ENCODE data around the gene AARSD1.
"Not testable (repeated sequence)": the region's sequence is repeated elsewhere in the genome, so short reads cannot be mapped to it uniquely, and the experiment has no call there.

DNA sequence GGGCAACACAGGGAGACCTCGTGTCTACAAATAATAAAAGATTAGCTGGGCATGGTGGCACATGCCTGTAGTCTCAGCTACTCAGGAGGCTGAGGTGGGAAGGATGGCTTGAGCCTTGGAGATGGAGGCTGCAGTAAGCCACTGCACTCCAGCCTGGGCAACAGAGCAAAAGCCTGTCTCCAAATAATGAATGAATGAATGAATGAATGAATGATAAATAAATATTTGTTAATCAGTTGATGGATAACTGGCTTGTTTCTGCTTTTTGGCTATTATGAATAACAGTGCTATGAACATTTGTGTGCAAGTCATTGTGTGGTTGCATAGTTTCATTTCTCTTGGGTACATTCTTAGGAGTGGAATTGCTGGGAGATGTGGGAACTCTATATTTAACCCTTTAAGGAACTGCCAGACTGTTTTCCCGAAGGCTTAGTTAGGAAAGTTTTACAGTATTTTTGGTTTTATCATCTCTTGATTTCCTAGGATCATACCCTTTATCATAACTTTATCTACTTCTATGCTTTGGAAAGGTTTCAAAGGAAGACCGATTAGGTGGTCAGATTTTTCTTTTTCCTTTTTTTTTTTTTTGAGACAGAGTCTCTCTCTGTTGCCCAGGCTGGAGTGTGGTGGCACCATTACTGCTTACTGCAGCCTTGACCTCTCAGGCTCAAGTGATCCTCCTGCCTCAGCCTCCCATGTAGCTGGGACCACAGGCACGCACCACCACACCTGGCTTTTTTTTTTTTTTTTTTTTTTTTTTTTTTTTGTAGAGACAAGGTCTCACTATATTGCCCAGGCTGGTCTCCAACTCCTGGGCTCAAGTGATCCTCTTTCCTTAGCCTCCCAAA is 47.6 kb downstream of the AARSD1 start:
- TF ChIP-seq, protein P1, sequence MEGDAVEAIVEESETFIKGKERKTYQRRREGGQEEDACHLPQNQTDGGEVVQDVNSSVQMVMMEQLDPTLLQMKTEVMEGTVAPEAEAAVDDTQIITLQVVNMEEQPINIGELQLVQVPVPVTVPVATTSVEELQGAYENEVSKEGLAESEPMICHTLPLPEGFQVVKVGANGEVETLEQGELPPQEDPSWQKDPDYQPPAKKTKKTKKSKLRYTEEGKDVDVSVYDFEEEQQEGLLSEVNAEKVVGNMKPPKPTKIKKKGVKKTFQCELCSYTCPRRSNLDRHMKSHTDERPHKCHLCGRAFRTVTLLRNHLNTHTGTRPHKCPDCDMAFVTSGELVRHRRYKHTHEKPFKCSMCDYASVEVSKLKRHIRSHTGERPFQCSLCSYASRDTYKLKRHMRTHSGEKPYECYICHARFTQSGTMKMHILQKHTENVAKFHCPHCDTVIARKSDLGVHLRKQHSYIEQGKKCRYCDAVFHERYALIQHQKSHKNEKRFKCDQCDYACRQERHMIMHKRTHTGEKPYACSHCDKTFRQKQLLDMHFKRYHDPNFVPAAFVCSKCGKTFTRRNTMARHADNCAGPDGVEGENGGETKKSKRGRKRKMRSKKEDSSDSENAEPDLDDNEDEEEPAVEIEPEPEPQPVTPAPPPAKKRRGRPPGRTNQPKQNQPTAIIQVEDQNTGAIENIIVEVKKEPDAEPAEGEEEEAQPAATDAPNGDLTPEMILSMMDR (IDR thresholded peaks at IDR 0.05) = not testable (repeated sequence)
- not testable (repeated sequence) for TF ChIP-seq RFX5 (IDR thresholded peaks at IDR 0.05; ENCODE audit: low read length); SIN3A (IDR thresholded peaks at IDR 0.05; ENCODE audit: borderline replicate concordance, low read depth, low read length); MAX (IDR thresholded peaks at IDR 0.05; ENCODE audit: low read depth); ELF1 (IDR thresholded peaks at IDR 0.05); TAF1 (IDR thresholded peaks at IDR 0.05; ENCODE audit: borderline replicate concordance, low read depth, low read length); EZH2phosphoT487 (IDR thresholded peaks at IDR 0.05; ENCODE audit: borderline replicate concordance, low read depth); MXI1 (IDR thresholded peaks at IDR 0.05; ENCODE audit: low read depth, low read length); POLR2AphosphoS5 (IDR thresholded peaks at IDR 0.05; ENCODE audit: low read depth, low read length); FOSL2 (IDR thresholded peaks at IDR 0.05; ENCODE audit: borderline replicate concordance, low read depth); REST (IDR thresholded peaks at IDR 0.05; ENCODE audit: low read depth, low read length); TCF12 (IDR thresholded peaks at IDR 0.05)
- TF ChIP-seq, protein P2, sequence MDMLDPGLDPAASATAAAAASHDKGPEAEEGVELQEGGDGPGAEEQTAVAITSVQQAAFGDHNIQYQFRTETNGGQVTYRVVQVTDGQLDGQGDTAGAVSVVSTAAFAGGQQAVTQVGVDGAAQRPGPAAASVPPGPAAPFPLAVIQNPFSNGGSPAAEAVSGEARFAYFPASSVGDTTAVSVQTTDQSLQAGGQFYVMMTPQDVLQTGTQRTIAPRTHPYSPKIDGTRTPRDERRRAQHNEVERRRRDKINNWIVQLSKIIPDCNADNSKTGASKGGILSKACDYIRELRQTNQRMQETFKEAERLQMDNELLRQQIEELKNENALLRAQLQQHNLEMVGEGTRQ (IDR thresholded peaks at IDR 0.05; ENCODE audit: borderline replicate concordance, low read depth, low read length) = not testable (repeated sequence)
